Fibroblast of lung (primary cell): ENCODE results near the gene HAUS5.

Experiments
- CTCF ChIP-seq, 2 donors: IDR thresholded peaks in 1 of 2; conservative IDR thresholded peaks in 1 of 2; 1 replicate in 1 of 2; 2 replicates in 1 of 2; pipeline ENCODE4 v1.5.1; 2011 to 2012; ENCODE audit warnings: low read length in 2 of 2, control low read depth in 1 of 2, inconsistent platforms in 1 of 2, low read depth in 1 of 2, mild to moderate bottlenecking in 1 of 2
- EZH2 ChIP-seq: IDR thresholded peaks from 2 replicates; pipeline ENCODE4 v1.5.1; 2012; ENCODE audit warnings: low read length, control low read depth, mild to moderate bottlenecking; ENCODE audit errors: missing control alignments

- TF ChIP-seq CTCF (conservative IDR thresholded peaks at IDR 0.05 in 1 of 2, IDR thresholded peaks at IDR 0.05 in 1 of 2; ENCODE audit: low read depth in 1 of 2, low read length in 2 of 2), result no peak
- no peak for TF ChIP-seq EZH2
Measured at GRCh38 chr19:35665604-35666003, 53.1 kb downstream of the HAUS5 start.
